ENCODE data around the gene MRPL34. TPM values are rescaled to one million over a fixed set of nuclear protein-coding genes. Genes with fewer than 3 reads are reported as not detected.

MRPL34 gene
- total and polyA plus RNA-seq, 9 of the 15 experiments (the other 6 are each of a cell fraction or from before 2014, with no cell fraction given), result 11.5 to 256 (median 72.5) TPM

- TF ChIP-seq RBBP5 (IDR thresholded peaks at IDR 0.05; ENCODE audit: borderline replicate concordance, insufficient read depth, low read length, poor library complexity, severe bottlenecking), result no peak
- TF ChIP-seq BCOR (IDR thresholded peaks at IDR 0.05), result peak; percentile 83
- TF ChIP-seq ZNF511 (CRISPR knock-in tag; IDR thresholded peaks at IDR 0.05), result peak; percentile 56; the same call in 1 of the 2 replicates
- TF ChIP-seq DPF2 (IDR thresholded peaks at IDR 0.05), result no peak
- no peak for TF ChIP-seq CHD7 (IDR thresholded peaks at IDR 0.05; ENCODE audit: low read depth, low read length)
- TF ChIP-seq NR1H2 (CRISPR knock-in tag; IDR thresholded peaks at IDR 0.05), result no peak; the same call in 1 of the 2 replicates
- peak; percentile 81 for TF ChIP-seq FIP1L1 (IDR thresholded peaks at IDR 0.05; ENCODE audit: low read depth, low read length, poor library complexity, severe bottlenecking)
- no peak for TF ChIP-seq MYNN (IDR thresholded peaks at IDR 0.05)
- no peak for TF ChIP-seq MYNN (CRISPR knock-in tag; IDR thresholded peaks at IDR 0.05)
- no peak for TF ChIP-seq GTF3C2 (IDR thresholded peaks at IDR 0.05; ENCODE audit: borderline replicate concordance, extremely low read depth, insufficient read length)
- no peak for TF ChIP-seq MEIS2 (IDR thresholded peaks at IDR 0.05; ENCODE audit: partially characterized antibody)
These were observed 13.2 kb upstream of the MRPL34 start (continued) for GRCh38 chr19:17292301-17293074.

Data from K562 (cell line).